Activated CD8-positive, alpha-beta memory T cell treated with anti-CD3 and anti-CD28 coated beads for 24 hours (primary cell): ENCODE results near the gene SLCO3A1.

ENCODE experiments used
- DNase-seq: peaks from one replicate; pipeline ENCODE4 v3.0.0-alpha.2; 2020

The SLCO3A1 gene

GRCh38 chr15:91916051-91916450 lies 62.5 kb downstream of the SLCO3A1 start:
- no peak for DNase-seq

GRCh38 chr15:91917686-91918360 lies 64.3 kb downstream of the SLCO3A1 start:
- DNase-seq, result no peak

GRCh38 chr15:91919014-91919534 lies 65.6 kb downstream of the SLCO3A1 start:
- no peak for DNase-seq

GRCh38 chr15:91921188-91921842 lies 67.8 kb downstream of the SLCO3A1 start:
- DNase-seq, result no peak

DNA sequence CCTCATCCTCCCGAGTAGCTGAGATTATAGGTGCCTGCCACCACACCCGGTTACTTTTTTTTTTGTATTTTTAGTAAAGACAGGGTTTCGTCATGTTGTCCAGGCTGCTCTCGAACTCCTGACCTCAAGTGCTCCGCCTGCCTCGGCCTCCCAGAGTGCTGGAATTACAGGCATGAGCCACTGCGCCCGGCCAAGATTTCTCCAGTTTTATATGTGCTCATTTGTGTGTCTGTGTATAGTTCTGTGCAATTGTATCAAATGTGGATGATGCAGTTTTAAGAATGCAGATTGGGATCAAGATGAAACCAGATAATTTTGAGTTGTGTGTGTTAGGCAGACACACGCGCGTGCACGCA lies 68.3 kb downstream of the SLCO3A1 start:
- no peak for DNase-seq

DNA sequence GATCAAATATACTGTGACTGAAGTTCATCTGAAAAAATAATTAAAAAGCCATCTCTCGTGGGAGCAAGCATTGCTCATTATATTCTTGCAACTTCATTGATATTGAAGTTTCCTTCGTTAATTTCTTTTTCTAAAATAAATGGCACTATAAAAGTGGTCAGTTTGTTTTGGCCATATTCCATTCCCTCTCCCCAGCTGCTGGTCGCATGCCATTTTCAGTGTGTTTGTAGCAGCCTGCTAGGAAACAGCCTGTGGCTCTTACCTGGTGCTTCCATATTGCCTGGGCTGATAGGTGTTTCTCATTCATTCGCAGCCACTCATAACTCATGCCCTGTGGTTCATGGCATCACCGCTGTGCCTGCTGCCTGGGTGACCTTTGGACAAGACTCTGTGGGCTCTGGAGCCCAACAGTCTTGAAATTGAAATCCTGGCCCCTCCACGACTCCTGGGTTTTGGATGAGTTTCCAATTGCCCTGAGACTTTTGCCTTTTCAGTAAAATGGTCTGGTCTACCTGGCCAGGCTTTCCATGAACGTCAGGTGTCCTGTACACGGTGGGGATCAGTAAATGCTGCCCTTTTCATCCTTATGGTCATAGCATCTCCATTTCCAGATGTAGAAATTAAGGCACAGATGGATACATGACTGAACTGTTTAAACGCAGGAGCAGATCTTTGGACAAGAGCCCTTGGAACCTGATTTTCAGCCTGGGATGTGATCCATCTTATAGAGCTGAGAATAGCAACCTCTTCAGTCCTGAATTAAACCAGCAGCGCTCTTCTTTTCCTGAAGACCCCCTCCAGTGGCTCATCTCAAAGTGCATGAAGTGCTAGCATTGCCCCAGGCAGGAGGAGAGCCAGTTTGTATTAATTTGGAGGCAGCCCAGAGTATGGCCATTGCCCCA lies 69.4 kb downstream of the SLCO3A1 start:
- DNase-seq, result no peak

GRCh38 chr15:91924183-91924582 lies 70.7 kb downstream of the SLCO3A1 start:
- no peak for DNase-seq

- no peak for DNase-seq
Observed at GRCh38 chr15:91924837-91925495, 71.5 kb downstream of the SLCO3A1 start.

GRCh38 chr15:91925794-91926193 lies 72.3 kb downstream of the SLCO3A1 start:
- DNase-seq, result no peak

- no peak for DNase-seq
Observed at GRCh38 chr15:91926908-91927270, 73.4 kb downstream of the SLCO3A1 start.

GRCh38 chr15:91927585-91927984 lies 74.1 kb downstream of the SLCO3A1 start:
- DNase-seq, result no peak

- no peak for DNase-seq
Observed at GRCh38 chr15:91928675-91929074, 75.2 kb downstream of the SLCO3A1 start.

GRCh38 chr15:91929509-91929908 lies 76.0 kb downstream of the SLCO3A1 start:
- no peak for DNase-seq

DNA sequence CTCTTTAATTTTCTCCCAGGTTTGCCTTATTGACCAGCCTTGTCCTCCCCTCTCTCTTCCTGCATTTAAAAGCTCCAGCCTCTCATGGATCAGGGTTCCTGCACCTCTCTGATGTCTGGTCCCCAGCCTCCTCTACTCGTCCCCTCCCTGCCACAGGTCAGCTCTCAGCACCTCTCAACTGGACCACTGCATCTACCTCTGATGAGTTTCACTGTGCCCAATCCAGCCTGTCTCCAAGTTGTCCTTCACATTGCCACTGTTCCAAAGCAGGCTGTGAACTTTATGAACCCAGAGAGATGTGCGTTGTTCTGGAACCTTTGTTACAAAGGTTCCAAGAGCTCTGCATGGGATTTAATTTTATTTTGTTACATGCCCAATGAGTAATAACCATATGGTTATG lies 76.6 kb downstream of the SLCO3A1 start:
- DNase-seq, result no peak

DNA sequence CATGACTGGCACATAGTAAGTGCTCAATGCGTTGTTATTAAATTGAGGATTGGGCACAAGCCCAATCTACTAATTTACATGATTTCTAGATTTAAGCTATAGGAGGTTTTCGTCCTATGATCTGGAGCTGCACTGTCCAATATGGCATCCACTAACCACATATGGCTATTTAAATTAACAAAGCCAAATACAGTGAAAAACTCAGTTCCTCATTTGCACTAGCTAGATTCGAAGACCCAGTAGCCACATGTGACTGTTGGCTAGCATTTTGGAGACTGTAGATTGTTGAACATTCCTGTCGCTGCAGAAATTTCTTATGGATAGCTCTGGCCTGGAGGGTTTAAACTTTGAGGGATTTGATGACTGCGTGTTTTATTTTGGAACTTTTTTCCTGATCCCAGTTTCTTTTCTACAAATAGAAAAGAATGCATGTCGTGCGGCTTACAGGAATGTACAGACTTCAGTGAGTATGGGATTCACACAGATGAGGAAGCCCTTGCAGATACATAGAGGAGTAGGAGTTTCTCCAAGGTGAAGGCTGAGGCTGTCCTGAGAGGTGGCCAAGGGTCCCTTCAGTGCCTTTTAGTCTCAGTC lies 82.8 kb downstream of the SLCO3A1 start:
- no peak for DNase-seq

DNA sequence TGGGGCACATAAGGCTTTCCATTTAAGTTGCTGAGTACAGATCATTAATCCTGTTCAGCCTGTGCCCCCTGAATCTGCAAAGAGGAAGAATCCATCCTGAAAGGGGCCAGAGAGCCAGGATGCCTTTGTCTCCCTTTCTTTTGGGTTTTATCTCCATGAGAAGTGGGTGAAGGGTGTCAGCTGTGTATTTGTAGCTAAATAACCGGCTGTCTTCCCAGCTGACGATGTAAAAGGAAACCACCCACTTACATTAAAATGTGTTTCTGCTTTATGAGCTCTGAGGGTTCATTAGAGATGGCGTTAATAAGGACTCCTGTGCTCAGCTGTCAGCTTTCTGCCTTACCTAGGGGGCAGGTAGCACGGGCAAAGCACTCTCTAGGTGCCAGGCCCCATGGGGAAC lies 83.4 kb downstream of the SLCO3A1 start:
- DNase-seq, result no peak

GRCh38 chr15:91938136-91938535 lies 84.6 kb downstream of the SLCO3A1 start:
- no peak for DNase-seq

- DNase-seq, result no peak
Observed at GRCh38 chr15:91939403-91939831, 85.9 kb downstream of the SLCO3A1 start.

DNA sequence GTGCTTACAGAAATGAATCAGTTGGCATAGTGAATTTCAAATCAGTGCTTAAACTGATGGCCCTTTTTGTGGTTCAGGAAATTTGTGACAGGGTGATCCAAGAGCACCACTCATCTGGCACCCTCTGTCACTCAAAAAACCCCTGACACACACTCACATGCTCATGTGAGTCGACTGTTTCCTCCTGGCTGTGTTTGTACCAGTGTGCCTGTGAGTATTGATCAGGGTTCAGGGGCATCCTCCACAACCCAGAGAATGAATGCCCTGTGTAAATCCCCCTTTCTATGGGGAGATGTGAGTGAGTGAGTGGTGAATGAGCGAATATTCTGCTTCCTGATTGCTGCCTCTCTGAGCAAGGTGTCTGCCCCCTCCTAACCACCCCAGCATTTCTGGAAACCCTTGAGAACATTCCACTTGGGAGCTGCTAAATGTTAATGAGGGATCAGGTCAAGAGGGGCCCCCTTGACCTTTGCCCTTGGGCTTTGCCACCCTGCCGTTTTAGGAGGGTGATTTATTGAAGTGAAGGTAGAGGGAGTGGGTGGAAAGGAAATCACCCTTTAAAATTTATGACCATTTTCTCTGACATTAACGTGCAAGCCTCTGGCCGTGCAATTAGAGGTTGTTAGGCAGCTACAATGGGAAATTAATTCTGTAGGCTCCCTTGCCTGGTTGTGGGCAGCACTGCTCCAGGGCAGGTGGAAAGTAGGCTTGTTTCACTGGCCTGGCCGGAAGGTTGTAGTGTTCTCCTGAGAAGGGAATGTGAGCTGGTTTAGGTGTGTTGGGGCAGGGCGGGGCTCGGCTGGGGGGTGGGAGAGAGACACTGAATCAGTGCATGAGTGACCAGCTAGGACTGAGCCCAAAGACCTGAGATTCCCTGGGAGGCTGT lies 87.2 kb downstream of the SLCO3A1 start:
- DNase-seq, result no peak

DNA sequence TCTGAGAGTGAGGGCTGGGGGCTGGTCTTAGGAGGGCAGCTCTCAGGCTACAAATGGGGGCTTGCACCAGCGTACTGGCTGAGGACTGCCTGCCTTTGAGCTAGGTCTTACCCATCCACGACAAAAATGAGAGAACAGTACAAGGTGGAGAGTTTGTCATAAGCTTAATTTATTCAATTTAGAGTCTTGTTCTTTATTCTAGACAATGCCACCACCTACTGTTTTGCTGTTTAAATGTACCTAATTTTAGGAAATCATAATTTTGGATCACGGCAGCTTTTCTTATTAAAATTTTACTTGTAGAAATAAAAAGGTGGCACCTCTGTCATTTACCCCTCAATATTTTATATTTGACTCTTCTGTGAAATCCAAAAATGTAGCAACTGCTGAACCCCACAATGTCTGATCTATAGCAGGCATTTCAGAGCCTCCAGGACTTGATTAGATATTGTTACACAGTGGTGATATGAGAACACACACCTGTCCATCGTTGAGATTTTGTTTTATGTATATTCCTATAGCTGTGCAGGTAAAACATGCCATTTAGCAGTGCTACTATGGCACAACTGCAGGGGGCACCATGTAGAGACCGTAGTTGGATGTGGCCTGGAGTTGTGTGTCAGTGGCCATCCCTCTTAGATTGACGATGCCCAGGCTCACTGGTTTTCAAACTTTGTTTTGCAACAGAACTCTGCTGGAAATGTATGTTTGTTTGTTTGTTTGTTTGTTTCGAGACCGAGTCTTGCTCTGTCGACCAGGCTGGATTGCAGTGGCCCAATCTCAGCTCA lies 88.6 kb downstream of the SLCO3A1 start:
- DNase-seq, result no peak
